Neural cell (in vitro differentiated cells): ENCODE measurements around the gene ZYG11A. TPM values are rescaled to one million over a fixed set of nuclear protein-coding genes. Genes with fewer than 3 reads are reported as not detected.

Experiments
- H2AFZ ChIP-seq: fragments of 200-600, 300-800 bp; sonication (generic), shearing (Covaris generic); 2 replicates; pipeline ENCODE4 v1.6.0; 2014; ENCODE audit warnings: low read depth, mild to moderate bottlenecking, antibody characterized with exemption, low read length, moderate library complexity
- H3F3A ChIP-seq: fragments of 200-600 bp; shearing (Covaris generic); 2 replicates; pipeline ENCODE4 v1.6.1; 2016; ENCODE audit warnings: mild to moderate bottlenecking, moderate library complexity, mixed read lengths, antibody characterized with exemption, low read length; ENCODE audit not compliant: insufficient read depth, poor library complexity, severe bottlenecking
- H3K27ac ChIP-seq: fragments of 200-600, 300-800 bp; sonication (generic), shearing (Covaris generic); 2 replicates; pipeline ENCODE4 v1.5.1; 2014; ENCODE audit warnings: mild to moderate bottlenecking, low read length, moderate library complexity
- H3K27me3 ChIP-seq: fragments of 300-800, 200-600 bp; sonication (generic), shearing (Covaris generic); 2 replicates; pipeline ENCODE4 v1.6.0; 2014; ENCODE audit warnings: mild to moderate bottlenecking, low read depth, low read length, moderate library complexity; ENCODE audit not compliant: insufficient read depth
- H3K36me3 ChIP-seq: fragments of 300-800, 200-600 bp; sonication (generic), shearing (Covaris generic); 2 replicates; pipeline ENCODE4 v1.5.1; 2014; ENCODE audit warnings: mild to moderate bottlenecking, antibody characterized with exemption, low read length, moderate library complexity; ENCODE audit not compliant: insufficient read depth
- H3K4me2 ChIP-seq: fragments of 300-800, 200-600 bp; sonication (generic), shearing (Covaris generic); 2 replicates; pipeline ENCODE4 v1.6.0; 2014; ENCODE audit warnings: mild to moderate bottlenecking, low read length
- H3K4me3 ChIP-seq: fragments of 300-800, 200-600 bp; sonication (generic), shearing (Covaris generic); 2 replicates; pipeline ENCODE4 v1.5.1; 2014; ENCODE audit warnings: mild to moderate bottlenecking, low read length, moderate library complexity
- H3K79me2 ChIP-seq: fragments of 200-600 bp; shearing (Covaris generic); replicated peaks from 2 replicates; pipeline ENCODE4 v1.6.0; 2014; ENCODE audit warnings: mild to moderate bottlenecking, low read length, moderate library complexity; ENCODE audit not compliant: insufficient read depth
- H3K9ac ChIP-seq: fragments of 300-800, 200-600 bp; sonication (generic), shearing (Covaris generic); 2 replicates; pipeline ENCODE4 v1.6.1; 2016; ENCODE audit warnings: mild to moderate bottlenecking, low read length, mixed read lengths
- H3K9me2 ChIP-seq: fragments of 200-600 bp; shearing (Covaris generic); 2 replicates; pipeline ENCODE4 v1.6.1; 2016; ENCODE audit warnings: mild to moderate bottlenecking, low read length, mixed read lengths; ENCODE audit not compliant: insufficient read depth
- H3K9me3 ChIP-seq: fragments of 200-600, 300-800 bp; sonication (generic), shearing (Covaris generic); 2 replicates; pipeline ENCODE4 v1.6.1; 2016; ENCODE audit warnings: mild to moderate bottlenecking, mixed run types, low read length, moderate library complexity, mixed read lengths
- H4K20me1 ChIP-seq: fragments of 200-600 bp; shearing (Covaris generic); 2 replicates; pipeline ENCODE4 v1.6.1; 2016; ENCODE audit warnings: mild to moderate bottlenecking, mixed run types; ENCODE audit not compliant: insufficient read depth
- EP300 ChIP-seq: fragments of 450-650 bp; conservative IDR thresholded peaks from 2 replicates; pipeline ENCODE4 v1.6.1; 2014; ENCODE audit warnings: antibody characterized with exemption, mild to moderate bottlenecking, moderate library complexity; ENCODE audit not compliant: poor library complexity, severe bottlenecking
- MXI1 ChIP-seq: fragments of 450-650 bp; conservative IDR thresholded peaks from 2 replicates; pipeline ENCODE4 v1.6.1; 2014; ENCODE audit warnings: antibody characterized with exemption, mild to moderate bottlenecking; ENCODE audit not compliant: poor library complexity, severe bottlenecking
- POLR2AphosphoS5 ChIP-seq: IDR thresholded peaks from 2 replicates; pipeline ENCODE4 v1.6.1; 2012
- RAD21 ChIP-seq: fragments of 450-650 bp; conservative IDR thresholded peaks from 2 replicates; pipeline ENCODE4 v1.6.1; 2014; ENCODE audit warnings: antibody characterized with exemption, mild to moderate bottlenecking, moderate library complexity
- SMC3 ChIP-seq: fragments of 450-650 bp; conservative IDR thresholded peaks from 2 replicates; pipeline ENCODE4 v1.6.1; 2014; ENCODE audit warnings: antibody characterized with exemption, mild to moderate bottlenecking, moderate library complexity; ENCODE audit not compliant: poor library complexity
- TAF1 ChIP-seq: IDR thresholded peaks from 2 replicates; pipeline ENCODE4 v1.6.1; 2012; ENCODE audit warnings: low read depth
- polyA plus RNA-seq: library from polyadenylated mRNA; depleted of rRNA; stranded (reverse); fragments of >200 nt; gene quantifications from 2 replicates; pipeline ENCODE4 v1.2.3, GENCODE V29; 2014
- TF ChIP-seq, protein P1 (sequence below): IDR thresholded peaks from 2 replicates; pipeline ENCODE4 v1.6.1; 2012; ENCODE audit warnings: borderline replicate concordance
- TF ChIP-seq, protein P2 (sequence below): fragments of 450-650 bp; IDR thresholded peaks from 2 replicates; pipeline ENCODE4 v1.5.1; 2014; ENCODE audit warnings: antibody characterized with exemption, mild to moderate bottlenecking, moderate library complexity; ENCODE audit not compliant: poor library complexity, severe bottlenecking

ZYG11A gene
- polyA plus RNA-seq, 1 donor from 2014 or later: 0.40 TPM

DNA sequence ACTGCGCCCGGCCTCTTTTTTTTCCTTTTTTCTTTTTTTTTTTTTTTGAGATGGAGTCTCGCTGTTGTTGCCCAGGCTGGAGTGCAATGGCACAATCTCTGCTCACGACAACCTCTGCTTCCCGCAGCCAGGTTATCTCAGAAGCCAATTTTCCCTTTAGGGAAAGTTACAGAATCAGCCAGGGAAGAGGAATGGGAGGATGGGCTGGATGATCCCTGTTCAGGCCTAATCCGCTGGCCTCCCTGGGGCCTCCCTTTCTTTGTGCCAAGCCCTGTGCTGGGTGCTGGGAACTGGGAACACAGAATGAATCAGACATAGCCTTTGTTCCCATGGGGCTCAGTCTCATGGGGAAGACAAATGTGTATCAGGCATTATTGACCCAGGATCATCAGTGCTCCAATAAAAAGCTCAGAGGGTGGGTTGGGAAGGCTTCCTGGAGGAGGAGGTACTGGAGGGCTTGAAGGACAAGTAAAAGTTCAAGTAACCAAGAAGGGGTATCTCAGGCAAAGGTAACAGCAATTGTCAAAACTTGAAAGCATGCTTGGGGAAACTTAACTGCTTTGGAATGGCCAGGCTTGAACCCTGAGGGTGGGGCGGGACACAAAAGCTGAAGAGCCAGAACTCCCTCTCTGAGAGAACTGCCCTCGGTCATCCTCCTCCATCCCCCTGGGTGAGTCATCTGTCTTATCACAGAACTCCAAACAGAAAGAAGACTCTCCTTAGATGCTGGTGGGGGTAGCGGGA, 64.7 kb downstream of the ZYG11A start:
- Histone ChIP-seq H3K4me3 (no peak overlapping the region), H3K27ac (no peak overlapping the region), H3K9me3 (no peaks in the 10 kb centered on the region), H3K9me2 (no peaks in the 10 kb centered on the region), H3K4me2 (no peak overlapping the region), H3F3A (no peaks in the 10 kb centered on the region), H3K36me3 (no peaks in the 10 kb centered on the region), H3K79me2 (no peaks in the 10 kb centered on the region), H3K9ac (no peak overlapping the region), H2AFZ (no peak overlapping the region), H3K27me3 (no peaks in the 10 kb centered on the region), H4K20me1 (no peaks in the 10 kb centered on the region)
- TF ChIP-seq MXI1: no peak
- no peak for TF ChIP-seq RAD21
- TF ChIP-seq EP300: no peak
- TF ChIP-seq, protein P1, sequence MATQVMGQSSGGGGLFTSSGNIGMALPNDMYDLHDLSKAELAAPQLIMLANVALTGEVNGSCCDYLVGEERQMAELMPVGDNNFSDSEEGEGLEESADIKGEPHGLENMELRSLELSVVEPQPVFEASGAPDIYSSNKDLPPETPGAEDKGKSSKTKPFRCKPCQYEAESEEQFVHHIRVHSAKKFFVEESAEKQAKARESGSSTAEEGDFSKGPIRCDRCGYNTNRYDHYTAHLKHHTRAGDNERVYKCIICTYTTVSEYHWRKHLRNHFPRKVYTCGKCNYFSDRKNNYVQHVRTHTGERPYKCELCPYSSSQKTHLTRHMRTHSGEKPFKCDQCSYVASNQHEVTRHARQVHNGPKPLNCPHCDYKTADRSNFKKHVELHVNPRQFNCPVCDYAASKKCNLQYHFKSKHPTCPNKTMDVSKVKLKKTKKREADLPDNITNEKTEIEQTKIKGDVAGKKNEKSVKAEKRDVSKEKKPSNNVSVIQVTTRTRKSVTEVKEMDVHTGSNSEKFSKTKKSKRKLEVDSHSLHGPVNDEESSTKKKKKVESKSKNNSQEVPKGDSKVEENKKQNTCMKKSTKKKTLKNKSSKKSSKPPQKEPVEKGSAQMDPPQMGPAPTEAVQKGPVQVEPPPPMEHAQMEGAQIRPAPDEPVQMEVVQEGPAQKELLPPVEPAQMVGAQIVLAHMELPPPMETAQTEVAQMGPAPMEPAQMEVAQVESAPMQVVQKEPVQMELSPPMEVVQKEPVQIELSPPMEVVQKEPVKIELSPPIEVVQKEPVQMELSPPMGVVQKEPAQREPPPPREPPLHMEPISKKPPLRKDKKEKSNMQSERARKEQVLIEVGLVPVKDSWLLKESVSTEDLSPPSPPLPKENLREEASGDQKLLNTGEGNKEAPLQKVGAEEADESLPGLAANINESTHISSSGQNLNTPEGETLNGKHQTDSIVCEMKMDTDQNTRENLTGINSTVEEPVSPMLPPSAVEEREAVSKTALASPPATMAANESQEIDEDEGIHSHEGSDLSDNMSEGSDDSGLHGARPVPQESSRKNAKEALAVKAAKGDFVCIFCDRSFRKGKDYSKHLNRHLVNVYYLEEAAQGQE: no peak
- no peak for TF ChIP-seq POLR2AphosphoS5
- TF ChIP-seq, protein P2, sequence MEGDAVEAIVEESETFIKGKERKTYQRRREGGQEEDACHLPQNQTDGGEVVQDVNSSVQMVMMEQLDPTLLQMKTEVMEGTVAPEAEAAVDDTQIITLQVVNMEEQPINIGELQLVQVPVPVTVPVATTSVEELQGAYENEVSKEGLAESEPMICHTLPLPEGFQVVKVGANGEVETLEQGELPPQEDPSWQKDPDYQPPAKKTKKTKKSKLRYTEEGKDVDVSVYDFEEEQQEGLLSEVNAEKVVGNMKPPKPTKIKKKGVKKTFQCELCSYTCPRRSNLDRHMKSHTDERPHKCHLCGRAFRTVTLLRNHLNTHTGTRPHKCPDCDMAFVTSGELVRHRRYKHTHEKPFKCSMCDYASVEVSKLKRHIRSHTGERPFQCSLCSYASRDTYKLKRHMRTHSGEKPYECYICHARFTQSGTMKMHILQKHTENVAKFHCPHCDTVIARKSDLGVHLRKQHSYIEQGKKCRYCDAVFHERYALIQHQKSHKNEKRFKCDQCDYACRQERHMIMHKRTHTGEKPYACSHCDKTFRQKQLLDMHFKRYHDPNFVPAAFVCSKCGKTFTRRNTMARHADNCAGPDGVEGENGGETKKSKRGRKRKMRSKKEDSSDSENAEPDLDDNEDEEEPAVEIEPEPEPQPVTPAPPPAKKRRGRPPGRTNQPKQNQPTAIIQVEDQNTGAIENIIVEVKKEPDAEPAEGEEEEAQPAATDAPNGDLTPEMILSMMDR: no peak
- TF ChIP-seq SMC3: no peak

DNA sequence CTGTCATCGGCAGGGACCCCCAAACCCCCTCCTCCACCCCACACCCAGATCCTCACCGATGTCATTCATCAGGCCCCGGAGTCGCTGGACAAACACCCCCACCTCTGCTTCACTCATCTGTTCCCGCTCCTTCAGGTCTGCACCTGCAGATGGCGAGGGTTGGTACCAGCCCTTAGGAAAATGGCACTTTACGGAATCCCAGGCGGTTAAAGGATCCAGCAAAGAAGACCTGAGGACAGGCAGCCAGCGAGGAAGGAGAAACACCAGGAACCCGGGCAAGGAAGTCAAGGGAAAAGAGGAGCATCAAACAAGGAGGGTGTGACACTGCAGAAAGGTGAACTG, 65.2 kb downstream of the ZYG11A start:
- Histone ChIP-seq H3F3A (no peaks in the 10 kb centered on the region), H4K20me1 (no peaks in the 10 kb centered on the region), H3K9me3 (no peaks in the 10 kb centered on the region), H3K27ac (no peak overlapping the region), H3K9me2 (no peaks in the 10 kb centered on the region), H2AFZ (no peak overlapping the region), H3K36me3 (no peaks in the 10 kb centered on the region), H3K4me3 (no peak overlapping the region), H3K4me2 (no peak overlapping the region), H3K79me2 (no peaks in the 10 kb centered on the region), H3K9ac (no peak overlapping the region), H3K27me3 (no peaks in the 10 kb centered on the region)
- TF ChIP-seq SMC3 (no peak), POLR2AphosphoS5 (no peak), TAF1 (no peak)
- TF ChIP-seq, protein P1: no peak
